Measurements from ENCODE around the gene NOS3.
"Not testable (repeated sequence)": the region's sequence is repeated elsewhere in the genome, so short reads cannot be mapped to it uniquely, and the experiment has no call there.

Gene NOS3

GRCh38 chr7:151000897-151001495 lies 10.2 kb downstream of the NOS3 start:
- DNase-seq (ENCODE audit: low read depth), result no peak

- DNase-seq (ENCODE audit: low read depth), result no peak
Observed at GRCh38 chr7:151001546-151001945, 10.7 kb downstream of the NOS3 start.

- DNase-seq (ENCODE audit: low read depth), result no peak
Observed at GRCh38 chr7:151003572-151003971, 12.8 kb downstream of the NOS3 start.

- no peak for DNase-seq (ENCODE audit: low read depth)
Observed at GRCh38 chr7:151005566-151005965, 14.7 kb downstream of the NOS3 start.

- no peak for DNase-seq (ENCODE audit: low read depth)
Observed at GRCh38 chr7:151006590-151007300, 15.9 kb downstream of the NOS3 start.

GRCh38 chr7:151007469-151007898 lies 16.7 kb downstream of the NOS3 start:
- peak; percentile 34 for DNase-seq (ENCODE audit: low read depth)

GRCh38 chr7:151008143-151008510 lies 17.3 kb downstream of the NOS3 start:
- no peak for DNase-seq (ENCODE audit: low read depth)

- no peak for DNase-seq (ENCODE audit: low read depth)
Observed at GRCh38 chr7:151008511-151009323, 17.9 kb downstream of the NOS3 start.

GRCh38 chr7:151009327-151010036 lies 18.7 kb downstream of the NOS3 start:
- DNase-seq (ENCODE audit: low read depth), result no peak

GRCh38 chr7:151010037-151010306 lies 19.2 kb downstream of the NOS3 start:
- DNase-seq (ENCODE audit: low read depth), result no peak

- DNase-seq (ENCODE audit: low read depth), result no peak
Observed at GRCh38 chr7:151010307-151011096, 19.7 kb downstream of the NOS3 start.

GRCh38 chr7:151011097-151011409 lies 20.2 kb downstream of the NOS3 start:
- DNase-seq (ENCODE audit: low read depth), result no peak

GRCh38 chr7:151011616-151012015 lies 20.8 kb downstream of the NOS3 start:
- DNase-seq (ENCODE audit: low read depth), result not testable (repeated sequence)

GRCh38 chr7:151012031-151012692 lies 21.3 kb downstream of the NOS3 start:
- DNase-seq (ENCODE audit: low read depth), result no peak

GRCh38 chr7:151012911-151013347 lies 22.1 kb downstream of the NOS3 start:
- peak; percentile 58 for DNase-seq (ENCODE audit: low read depth)

- DNase-seq (ENCODE audit: low read depth), result no peak
Observed at GRCh38 chr7:151013356-151013732, 22.5 kb downstream of the NOS3 start.

- peak; percentile 59 for DNase-seq (ENCODE audit: low read depth)
Observed at GRCh38 chr7:151013733-151014497, 23.1 kb downstream of the NOS3 start.

GRCh38 chr7:151014950-151015349 lies 24.1 kb downstream of the NOS3 start:
- peak; percentile 36 for DNase-seq (ENCODE audit: low read depth)

- no peak for DNase-seq (ENCODE audit: low read depth)
Observed at GRCh38 chr7:151015967-151016366, 25.1 kb downstream of the NOS3 start.

- DNase-seq (ENCODE audit: low read depth), result no peak
Observed at GRCh38 chr7:151016505-151016904, 25.7 kb downstream of the NOS3 start.

- no peak for DNase-seq (ENCODE audit: low read depth)
Observed at GRCh38 chr7:151016942-151017341, 26.1 kb downstream of the NOS3 start.

Measured in ELR (cell line).